Stomach (tissue), 4 donors: ENCODE data around the gene LSAMP.

Experiments
- CTCF ChIP-seq, 7 experiments: fragments of 450-650 bp in 4 of 7; fragments of 200-600 bp in 3 of 7; sonication (generic) in 3 of 7; IDR thresholded peaks; one replicate each; pipeline ENCODE4 v1.5.1; 2016 to 2019; ENCODE audit warnings: antibody characterized with exemption in 7 of 7, control low read depth in 2 of 7, mild to moderate bottlenecking in 1 of 7
- POLR2A ChIP-seq, 4 donors: fragments of 450-650 bp; IDR thresholded peaks; one replicate each; pipeline ENCODE4 v1.6.1; 2016; ENCODE audit warnings: antibody characterized with exemption in 4 of 4, control low read depth in 2 of 4, mild to moderate bottlenecking in 1 of 4, moderate library complexity in 1 of 4

- TF ChIP-seq POLR2A (IDR thresholded peaks at IDR 0.05), result no peak
- no peak for TF ChIP-seq CTCF (IDR thresholded peaks at IDR 0.05)
Observed at GRCh38 chr3:116198087-116198486, 247.2 kb downstream of the LSAMP start.
